K562 (cell line): ENCODE measurements around the gene TAS2R4. TPM values are rescaled to one million over a fixed set of nuclear protein-coding genes. Genes with fewer than 3 reads are reported as not detected.

Experiments used
- CBX8 ChIP-seq: fragments of 200-600 bp; sonication (generic); IDR thresholded peaks from 2 replicates; pipeline ENCODE4 v1.6.1; 2012; ENCODE audit warnings: borderline replicate concordance, mixed run types, low read depth, mild to moderate bottlenecking, moderate library complexity, mixed read lengths, low read length, control low read depth, inconsistent platforms; ENCODE audit not compliant: poor library complexity, severe bottlenecking; ENCODE audit errors: extremely low read depth
- CREM ChIP-seq: IDR thresholded peaks from 2 replicates; pipeline ENCODE4 v1.6.1; 2014; ENCODE audit warnings: antibody characterized with exemption, low read depth
- GATA2 ChIP-seq: sonication (generic); formaldehyde crosslinking; IDR thresholded peaks from 2 replicates; pipeline ENCODE4 v1.4.0; 2020; ENCODE audit warnings: mild to moderate bottlenecking, missing genetic modification reagents
- KAT2B ChIP-seq: IDR thresholded peaks from one replicate; pipeline ENCODE4 v1.6.1; 2012; ENCODE audit warnings: low read depth, mild to moderate bottlenecking, control low read depth, inconsistent platforms, low read length, moderate library complexity
- MCM7 ChIP-seq, 2 experiments: fragments of 450-650 bp; IDR thresholded peaks; 2 replicates each; pipeline ENCODE4 v1.6.1; 2016 to 2018
- NFXL1 ChIP-seq: fragments of 450-650 bp; formaldehyde crosslinking; IDR thresholded peaks from 2 replicates; pipeline ENCODE4 v1.4.0; 2021; ENCODE audit warnings: mild to moderate bottlenecking
- ZC3H8 ChIP-seq: fragments of 450-650 bp; IDR thresholded peaks from 2 replicates; pipeline ENCODE4 v1.6.1; 2017
- ZFP36 ChIP-seq: fragments of 150-350 bp; IDR thresholded peaks from 2 replicates; pipeline ENCODE4 v1.6.1; 2018; ENCODE audit warnings: low read length, low read depth; ENCODE audit not compliant: partially characterized antibody
- ZKSCAN1 ChIP-seq: fragments of 150-350 bp; IDR thresholded peaks from 2 replicates; pipeline ENCODE4 v1.6.1; 2016; ENCODE audit warnings: low read depth, low read length
- ZKSCAN3 ChIP-seq: fragments of 250-450 bp; sonication (Bioruptor Pico); IDR thresholded peaks from 2 replicates; pipeline ENCODE4 v1.4.0; 2020
- ZNF274 ChIP-seq: IDR thresholded peaks from 2 replicates; pipeline ENCODE4 v1.6.1; 2011; ENCODE audit warnings: low read depth, mild to moderate bottlenecking, low read length, moderate library complexity, borderline replicate concordance
- polyA plus RNA-seq, 8 experiments: library from polyadenylated mRNA; depleted of rRNA in 4 of 8; stranded (reverse) in 5 of 8; unstranded in 3 of 8; fragments of >200 nt; fragmentation: Nextera tagmentation in 2 of 8; fragmentation: Illumina TruSeq in 1 of 8; extraction: Ambion mirVana in 2 of 8; extraction: Trizol in 1 of 8; gene quantifications; 2 replicates each; pipeline versions ENCODE4 v1.2.1 to v1.2.3, GENCODE V29; 2011 to 2014; ENCODE audit warnings: inconsistent platforms in 1 of 8, missing spikeins in 1 of 8
- total RNA-seq, 7 experiments: library from RNA; depleted of rRNA in 6 of 7; stranded (reverse); fragments of >200 nt in 6 of 7; fragmentation: Illumina TruSeq in 2 of 7; extraction: Trizol in 2 of 7; gene quantifications; 2 replicates each; pipeline versions ENCODE4 v1.2.1 to v1.2.3, GENCODE V29; 2011 to 2021; ENCODE audit warnings: low replicate concordance in 1 of 7
- TF ChIP-seq, protein P1 (sequence below), 2 experiments: fragments of 450-650 bp in 1 of 2; sonication (generic) in 1 of 2; formaldehyde crosslinking in 1 of 2; IDR thresholded peaks in 1 of 2; conservative IDR thresholded peaks in 1 of 2; 2 replicates each; pipeline versions ENCODE4 v1.6.1 to v1.8.1; 2016 to 2023; ENCODE audit warnings: mild to moderate bottlenecking in 2 of 2, moderate library complexity in 2 of 2, inconsistent platforms in 1 of 2, missing genetic modification reagents in 1 of 2
- TF ChIP-seq, protein P2 (sequence below): fragments of 450-650 bp; IDR thresholded peaks from 2 replicates; pipeline ENCODE4 v1.6.1; 2016; ENCODE audit warnings: low read depth
- TF ChIP-seq, protein P3 (sequence below), 2 experiments: fragments of 450-650 bp; IDR thresholded peaks; 2 replicates each; pipeline ENCODE4 v1.6.1; 2016

TAS2R4 gene
- total and polyA plus RNA-seq, 9 of the 15 experiments (the other 6 are each of a cell fraction or from before 2014, with no cell fraction given): 0.04 to 2.1 (median 0.68) TPM

DNA sequence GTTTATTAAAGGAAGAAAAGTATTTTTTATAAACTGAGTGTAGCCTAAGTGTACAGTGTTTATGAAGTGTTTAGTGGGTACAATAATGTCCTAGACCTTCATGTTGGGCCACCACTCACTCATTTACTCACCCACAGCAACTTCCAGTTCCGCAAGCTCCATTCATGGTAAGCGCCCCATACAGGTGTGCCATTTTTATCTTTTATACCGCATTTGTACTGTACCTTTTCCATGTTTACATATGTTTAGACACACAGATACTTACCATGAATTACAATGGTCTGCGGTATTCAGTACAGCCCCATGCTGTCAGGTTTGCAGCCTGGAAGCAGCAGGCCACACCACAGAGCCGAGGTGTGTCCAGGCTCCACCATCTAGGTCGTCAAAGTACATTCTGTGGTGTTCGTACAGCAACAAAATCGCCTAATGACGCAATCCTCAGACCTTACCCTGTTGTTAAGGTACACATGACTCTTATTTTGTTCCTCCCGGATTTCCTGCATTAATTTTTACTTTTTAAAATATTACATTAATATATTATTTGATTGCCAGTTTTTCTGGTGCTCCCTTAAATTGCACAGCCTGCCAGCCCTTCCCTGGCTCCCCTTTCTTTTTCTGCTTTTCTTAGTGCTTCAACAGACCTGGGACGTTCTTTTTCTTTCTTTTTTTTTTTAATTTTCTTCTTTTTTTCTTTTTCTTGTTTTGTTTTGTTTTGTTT lies 39.2 kb upstream of the TAS2R4 start (continued):
- TF ChIP-seq, protein P1, sequence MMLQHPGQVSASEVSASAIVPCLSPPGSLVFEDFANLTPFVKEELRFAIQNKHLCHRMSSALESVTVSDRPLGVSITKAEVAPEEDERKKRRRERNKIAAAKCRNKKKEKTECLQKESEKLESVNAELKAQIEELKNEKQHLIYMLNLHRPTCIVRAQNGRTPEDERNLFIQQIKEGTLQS (IDR thresholded peaks at IDR 0.05): peak; percentile 96
- TF ChIP-seq, protein P1 (CRISPR knock-in tag; conservative IDR thresholded peaks at IDR 0.05): no peak
- TF ChIP-seq CREM: peak; percentile 44; the same call in 1 of the 2 replicates
- TF ChIP-seq, protein P2, sequence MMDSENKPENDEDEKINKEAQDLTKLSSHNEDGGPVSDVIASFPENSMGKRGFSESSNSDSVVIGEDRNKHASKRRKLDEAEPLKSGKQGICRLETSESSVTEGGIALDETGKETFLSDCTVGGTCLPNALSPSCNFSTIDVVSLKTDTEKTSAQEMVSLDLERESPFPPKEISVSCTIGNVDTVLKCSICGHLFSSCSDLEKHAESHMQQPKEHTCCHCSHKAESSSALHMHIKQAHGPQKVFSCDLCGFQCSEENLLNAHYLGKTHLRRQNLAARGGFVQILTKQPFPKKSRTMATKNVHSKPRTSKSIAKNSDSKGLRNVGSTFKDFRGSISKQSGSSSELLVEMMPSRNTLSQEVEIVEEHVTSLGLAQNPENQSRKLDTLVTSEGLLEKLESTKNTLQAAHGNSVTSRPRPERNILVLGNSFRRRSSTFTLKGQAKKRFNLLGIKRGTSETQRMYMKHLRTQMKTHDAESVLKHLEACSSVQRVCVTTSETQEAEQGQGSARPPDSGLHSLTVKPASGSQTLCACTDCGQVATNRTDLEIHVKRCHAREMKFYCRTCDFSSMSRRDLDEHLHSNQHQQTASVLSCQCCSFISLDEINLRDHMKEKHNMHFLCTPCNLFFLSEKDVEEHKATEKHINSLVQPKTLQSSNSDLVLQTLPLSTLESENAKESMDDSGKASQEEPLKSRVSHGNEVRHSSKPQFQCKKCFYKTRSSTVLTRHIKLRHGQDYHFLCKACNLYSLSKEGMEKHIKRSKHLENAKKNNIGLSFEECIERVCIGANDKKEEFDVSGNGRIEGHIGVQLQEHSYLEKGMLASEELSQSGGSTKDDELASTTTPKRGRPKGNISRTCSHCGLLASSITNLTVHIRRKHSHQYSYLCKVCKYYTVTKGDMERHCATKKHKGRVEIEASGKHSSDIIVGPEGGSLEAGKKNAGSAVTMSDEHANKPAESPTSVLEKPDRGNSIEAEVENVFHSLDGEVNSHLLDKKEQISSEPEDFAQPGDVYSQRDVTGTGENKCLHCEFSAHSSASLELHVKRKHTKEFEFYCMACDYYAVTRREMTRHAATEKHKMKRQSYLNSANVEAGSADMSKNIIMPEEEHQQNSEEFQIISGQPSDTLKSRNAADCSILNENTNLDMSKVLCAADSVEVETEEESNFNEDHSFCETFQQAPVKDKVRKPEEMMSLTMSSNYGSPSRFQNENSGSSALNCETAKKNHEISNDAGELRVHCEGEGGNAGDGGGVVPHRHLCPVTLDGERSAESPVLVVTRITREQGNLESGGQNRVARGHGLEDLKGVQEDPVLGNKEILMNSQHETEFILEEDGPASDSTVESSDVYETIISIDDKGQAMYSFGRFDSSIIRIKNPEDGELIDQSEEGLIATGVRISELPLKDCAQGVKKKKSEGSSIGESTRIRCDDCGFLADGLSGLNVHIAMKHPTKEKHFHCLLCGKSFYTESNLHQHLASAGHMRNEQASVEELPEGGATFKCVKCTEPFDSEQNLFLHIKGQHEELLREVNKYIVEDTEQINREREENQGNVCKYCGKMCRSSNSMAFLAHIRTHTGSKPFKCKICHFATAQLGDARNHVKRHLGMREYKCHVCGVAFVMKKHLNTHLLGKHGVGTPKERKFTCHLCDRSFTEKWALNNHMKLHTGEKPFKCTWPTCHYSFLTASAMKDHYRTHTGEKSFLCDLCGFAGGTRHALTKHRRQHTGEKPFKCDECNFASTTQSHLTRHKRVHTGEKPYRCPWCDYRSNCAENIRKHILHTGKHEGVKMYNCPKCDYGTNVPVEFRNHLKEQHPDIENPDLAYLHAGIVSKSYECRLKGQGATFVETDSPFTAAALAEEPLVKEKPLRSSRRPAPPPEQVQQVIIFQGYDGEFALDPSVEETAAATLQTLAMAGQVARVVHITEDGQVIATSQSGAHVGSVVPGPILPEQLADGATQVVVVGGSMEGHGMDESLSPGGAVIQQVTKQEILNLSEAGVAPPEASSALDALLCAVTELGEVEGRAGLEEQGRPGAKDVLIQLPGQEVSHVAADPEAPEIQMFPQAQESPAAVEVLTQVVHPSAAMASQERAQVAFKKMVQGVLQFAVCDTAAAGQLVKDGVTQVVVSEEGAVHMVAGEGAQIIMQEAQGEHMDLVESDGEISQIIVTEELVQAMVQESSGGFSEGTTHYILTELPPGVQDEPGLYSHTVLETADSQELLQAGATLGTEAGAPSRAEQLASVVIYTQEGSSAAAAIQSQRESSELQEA: peak; percentile 31; the same call in 1 of the 2 replicates
- TF ChIP-seq KAT2B: no peak
- no peak for TF ChIP-seq ZFP36
- TF ChIP-seq NFXL1 (CRISPR knock-in tag): no peak
- no peak for TF ChIP-seq GATA2 (CRISPR knock-in tag)
- TF ChIP-seq ZKSCAN1: no peak
- no peak for TF ChIP-seq MCM7 (IDR thresholded peaks at IDR 0.05)
- no peak for TF ChIP-seq ZKSCAN3
- TF ChIP-seq, protein P3, sequence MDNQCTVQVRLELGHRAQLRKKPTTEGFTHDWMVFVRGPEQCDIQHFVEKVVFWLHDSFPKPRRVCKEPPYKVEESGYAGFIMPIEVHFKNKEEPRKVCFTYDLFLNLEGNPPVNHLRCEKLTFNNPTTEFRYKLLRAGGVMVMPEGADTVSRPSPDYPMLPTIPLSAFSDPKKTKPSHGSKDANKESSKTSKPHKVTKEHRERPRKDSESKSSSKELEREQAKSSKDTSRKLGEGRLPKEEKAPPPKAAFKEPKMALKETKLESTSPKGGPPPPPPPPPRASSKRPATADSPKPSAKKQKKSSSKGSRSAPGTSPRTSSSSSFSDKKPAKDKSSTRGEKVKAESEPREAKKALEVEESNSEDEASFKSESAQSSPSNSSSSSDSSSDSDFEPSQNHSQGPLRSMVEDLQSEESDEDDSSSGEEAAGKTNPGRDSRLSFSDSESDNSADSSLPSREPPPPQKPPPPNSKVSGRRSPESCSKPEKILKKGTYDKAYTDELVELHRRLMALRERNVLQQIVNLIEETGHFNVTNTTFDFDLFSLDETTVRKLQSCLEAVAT (IDR thresholded peaks at IDR 0.05): no peak
- TF ChIP-seq CBX8: no peak
- no peak; the same call in 1 of the 2 replicates for TF ChIP-seq ZC3H8
- no peak for TF ChIP-seq ZNF274
